Lower lobe of right lung (tissue), 2 donors: ENCODE results near the gene TRAPPC3. TPM values are rescaled to one million over a fixed set of nuclear protein-coding genes. Genes with fewer than 3 reads are reported as not detected.

Source experiments
- ATAC-seq, 2 donors: fragments of 200-7000 bp; cut with Tn5 transposase; one replicate each; pipeline ENCODE4 v1.9.1; 2020 to 2022; ENCODE audit warnings: mild to moderate bottlenecking in 2 of 2, moderate library complexity in 2 of 2
- DNase-seq: peaks from one replicate; pipeline ENCODE4 v3.0.0-alpha.2; 2020
- H3K27ac ChIP-seq: fragments of 200-600 bp; one replicate; pipeline ENCODE4 v1.8.0; 2022
- H3K27me3 ChIP-seq: fragments of 200-600 bp; one replicate; pipeline ENCODE4 v1.8.0; 2022; ENCODE audit warnings: low read depth
- H3K36me3 ChIP-seq: fragments of 200-600 bp; one replicate; pipeline ENCODE4 v1.8.0; 2022; ENCODE audit warnings: mild to moderate bottlenecking
- H3K4me1 ChIP-seq: fragments of 200-600 bp; one replicate; pipeline ENCODE4 v1.8.0; 2022
- H3K4me3 ChIP-seq: fragments of 200-600 bp; one replicate; pipeline ENCODE4 v1.8.0; 2022; ENCODE audit warnings: mild to moderate bottlenecking
- H3K9me3 ChIP-seq: fragments of 200-600 bp; one replicate; pipeline ENCODE4 v1.8.0; 2022
- intact Hi-C: fragments of 100-400 bp; cut with DNase I; formaldehyde crosslinking; loops from one replicate; pipeline ENCODE4 v1.11.0; 2022
- total RNA-seq: library from RNA; stranded (reverse); fragmentation: NEBNext Ultra II Directional; extraction: Animal tissue kit (Norgen Biotek cat#: 25700); gene quantifications from one replicate; pipeline ENCODE4 v1.2.1, GENCODE V29; 2021
- TF ChIP-seq, protein P1 (sequence below): fragments of 200-600 bp; IDR thresholded peaks from one replicate; pipeline ENCODE4 v1.8.0; 2022; ENCODE audit warnings: antibody characterized with exemption, mild to moderate bottlenecking
- donor health status: DM: no; HTN: yes; CAD: no; lungs with severe emphysema.

TRAPPC3 gene
- total RNA-seq, 1 donor from 2014 or later, result 60.3 TPM

DNA sequence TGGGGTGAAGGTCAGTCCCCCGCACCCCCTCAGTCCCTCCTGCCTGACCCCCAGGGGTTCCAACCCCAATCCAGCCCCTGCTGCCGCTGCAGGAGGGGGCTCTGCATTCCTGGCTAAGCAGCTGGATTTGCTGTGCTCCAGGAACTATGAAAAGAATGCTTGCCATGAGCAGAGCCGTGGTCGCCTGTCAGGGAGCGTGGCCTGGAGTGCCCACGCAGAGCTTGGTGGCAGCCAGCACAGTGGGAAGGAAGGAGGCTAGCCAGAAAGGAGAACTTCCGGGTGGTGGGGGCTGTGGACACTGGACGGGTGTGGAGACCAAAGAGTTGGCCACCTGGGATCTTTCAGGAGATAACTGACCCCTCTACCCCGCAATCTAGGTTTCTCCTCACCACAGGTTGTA lies 29.8 kb downstream of the TRAPPC3 start:
- H3K4me1 ChIP-seq, result peaks cover 27% of the 10 kb centered on the region
- no peaks in the 10 kb centered on the region for H3K9me3 ChIP-seq
- no peak overlapping the region for H3K4me3 ChIP-seq
- TF ChIP-seq, protein P1, sequence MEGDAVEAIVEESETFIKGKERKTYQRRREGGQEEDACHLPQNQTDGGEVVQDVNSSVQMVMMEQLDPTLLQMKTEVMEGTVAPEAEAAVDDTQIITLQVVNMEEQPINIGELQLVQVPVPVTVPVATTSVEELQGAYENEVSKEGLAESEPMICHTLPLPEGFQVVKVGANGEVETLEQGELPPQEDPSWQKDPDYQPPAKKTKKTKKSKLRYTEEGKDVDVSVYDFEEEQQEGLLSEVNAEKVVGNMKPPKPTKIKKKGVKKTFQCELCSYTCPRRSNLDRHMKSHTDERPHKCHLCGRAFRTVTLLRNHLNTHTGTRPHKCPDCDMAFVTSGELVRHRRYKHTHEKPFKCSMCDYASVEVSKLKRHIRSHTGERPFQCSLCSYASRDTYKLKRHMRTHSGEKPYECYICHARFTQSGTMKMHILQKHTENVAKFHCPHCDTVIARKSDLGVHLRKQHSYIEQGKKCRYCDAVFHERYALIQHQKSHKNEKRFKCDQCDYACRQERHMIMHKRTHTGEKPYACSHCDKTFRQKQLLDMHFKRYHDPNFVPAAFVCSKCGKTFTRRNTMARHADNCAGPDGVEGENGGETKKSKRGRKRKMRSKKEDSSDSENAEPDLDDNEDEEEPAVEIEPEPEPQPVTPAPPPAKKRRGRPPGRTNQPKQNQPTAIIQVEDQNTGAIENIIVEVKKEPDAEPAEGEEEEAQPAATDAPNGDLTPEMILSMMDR, result no peak
- H3K27ac ChIP-seq, result no peak overlapping the region
- peaks cover 6% of the 10 kb centered on the region for H3K27me3 ChIP-seq
- ATAC-seq, result peak; percentile 52 to 63
- DNase-seq, result peak; percentile 66
- intact Hi-C loops, result no loop called here
- no peaks in the 10 kb centered on the region for H3K36me3 ChIP-seq

DNA sequence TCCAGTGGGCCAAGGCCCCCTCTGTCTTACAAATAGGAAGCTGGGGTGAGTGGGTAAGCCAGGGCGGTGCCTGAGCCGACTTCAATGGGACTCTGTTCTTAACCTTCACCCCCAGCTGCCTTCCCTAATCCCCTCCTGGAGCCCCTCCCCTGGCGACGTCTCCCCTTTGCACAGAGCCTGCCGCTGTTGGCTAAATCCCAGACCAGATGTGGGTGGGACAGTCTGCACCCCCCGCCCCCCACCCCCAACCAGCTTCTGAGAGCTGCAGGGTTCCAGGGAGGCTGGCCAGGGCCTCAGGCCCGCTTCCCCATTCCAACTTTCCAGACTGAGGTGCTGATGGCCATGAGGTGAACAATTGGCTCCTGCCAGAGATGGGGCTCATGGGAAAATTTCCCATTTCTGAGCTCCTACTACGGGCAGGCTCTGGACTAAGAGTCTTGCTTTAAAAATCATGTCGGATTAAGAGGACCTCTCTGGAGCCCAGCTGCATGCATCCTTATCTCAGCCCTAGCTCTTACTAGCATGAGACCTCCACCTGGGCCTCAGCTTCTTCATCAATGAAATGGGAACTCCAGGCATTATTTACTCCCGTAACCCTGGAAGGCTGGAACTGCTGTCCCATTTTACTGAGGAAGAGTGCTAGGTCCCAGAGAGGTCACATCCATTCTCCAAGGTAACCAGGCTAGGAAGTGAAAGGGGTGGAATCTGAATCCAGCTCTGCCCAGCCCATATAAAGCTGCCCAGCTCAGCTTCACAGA lies 30.7 kb downstream of the TRAPPC3 start:
- Histone ChIP-seq H3K4me3 (no peak overlapping the region), H3K36me3 (no peaks in the 10 kb centered on the region), H3K4me1 (peaks cover 19% of the 10 kb centered on the region), H3K9me3 (no peaks in the 10 kb centered on the region), H3K27me3 (no peaks in the 10 kb centered on the region), H3K27ac (no peak overlapping the region)
- ATAC-seq (no peak), DNase-seq (no peak)
- intact Hi-C loops, result no loop called here
- TF ChIP-seq, protein P1, result no peak

DNA sequence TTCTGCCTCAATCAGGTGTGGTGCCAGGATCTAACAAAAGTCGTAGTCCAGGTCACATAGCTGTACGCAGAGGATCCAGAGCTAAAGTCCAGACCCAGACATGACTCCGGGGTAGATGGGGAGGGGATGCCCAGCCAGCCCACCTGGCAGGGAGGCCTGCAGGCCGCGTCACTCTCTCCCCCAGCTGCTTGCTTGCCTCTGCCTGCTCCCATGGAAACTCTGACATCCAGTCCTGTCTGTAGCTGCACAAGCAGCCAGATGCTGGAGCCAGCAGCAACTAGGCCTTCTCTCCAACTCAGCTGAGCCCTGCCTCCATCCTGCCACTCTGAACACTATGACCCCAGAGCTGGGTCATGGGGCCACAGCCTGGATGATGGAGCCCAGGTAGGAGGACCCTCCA lies 32.4 kb downstream of the TRAPPC3 start:
- H3K4me3 ChIP-seq, result no peak overlapping the region
- intact Hi-C loops, result no loop called here
- H3K27ac ChIP-seq, result no peak overlapping the region
- H3K27me3 ChIP-seq, result no peaks in the 10 kb centered on the region
- H3K9me3 ChIP-seq, result no peaks in the 10 kb centered on the region
- H3K36me3 ChIP-seq, result no peaks in the 10 kb centered on the region
- peaks cover 19% of the 10 kb centered on the region for H3K4me1 ChIP-seq
- ATAC-seq (no peak), DNase-seq (no peak)
- TF ChIP-seq, protein P1, result no peak

DNA sequence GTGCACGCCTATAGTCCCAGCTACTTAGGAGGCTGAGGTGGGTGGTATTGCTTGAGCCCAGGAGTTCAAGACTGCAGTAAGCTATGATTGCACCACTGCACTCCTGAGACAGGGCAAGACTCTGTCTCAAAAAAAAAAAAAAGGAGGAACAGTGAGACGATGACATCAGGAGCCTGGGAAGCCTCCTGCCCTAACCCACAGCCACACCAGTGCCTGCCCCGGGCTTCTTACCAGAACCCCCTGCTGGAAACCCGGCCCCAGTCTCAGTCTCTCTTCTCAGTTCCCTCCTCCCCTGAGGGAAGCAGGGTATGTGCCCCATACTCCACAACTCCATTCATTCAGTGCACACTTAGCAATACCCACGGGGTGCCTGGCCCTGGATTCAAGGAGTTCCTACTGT lies 33.4 kb downstream of the TRAPPC3 start:
- intact Hi-C loops, result no loop called here
- H3K27me3 ChIP-seq, result no peaks in the 10 kb centered on the region
- no peak overlapping the region for H3K27ac ChIP-seq
- no peak for DNase-seq
- H3K4me3 ChIP-seq, result no peak overlapping the region
- no peaks in the 10 kb centered on the region for H3K36me3 ChIP-seq
- TF ChIP-seq, protein P1, result no peak
- H3K4me1 ChIP-seq, result peaks cover 19% of the 10 kb centered on the region
- H3K9me3 ChIP-seq, result no peaks in the 10 kb centered on the region
- peak in 1 of 2 donors; percentile 34 for ATAC-seq

DNA sequence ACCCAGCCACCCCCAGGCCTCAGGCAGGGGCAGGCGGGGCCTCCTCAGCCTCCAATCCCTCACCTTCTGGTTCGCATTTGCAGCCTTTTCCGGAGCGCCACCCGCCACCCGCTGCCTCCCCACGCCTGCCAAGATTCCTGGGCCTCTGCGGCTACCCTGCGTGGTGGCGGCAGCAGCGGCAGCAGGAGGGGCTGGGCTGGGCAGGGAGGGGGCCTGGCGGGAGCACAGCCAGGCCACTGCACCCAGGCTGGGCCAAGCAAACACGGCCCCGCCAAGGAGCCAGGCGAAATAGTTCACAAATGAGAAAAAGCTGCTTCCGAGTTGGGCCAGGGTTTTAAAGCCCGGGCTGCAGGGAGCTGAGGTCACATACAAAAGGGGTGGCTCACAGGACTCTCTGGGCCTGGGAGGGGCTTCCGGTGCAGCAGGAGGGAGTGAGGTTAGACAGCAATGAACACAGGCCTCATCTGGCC lies 34.1 kb downstream of the TRAPPC3 start:
- intact Hi-C loops, result no loop called here

More for the DNA sequence above, 34.1 kb downstream of the TRAPPC3 start:
- DNase-seq, result no peak
- H3K9me3 ChIP-seq, result no peaks in the 10 kb centered on the region
- peak; percentile 8 to 50 for ATAC-seq
- H3K4me3 ChIP-seq, result no peak overlapping the region
- H3K27me3 ChIP-seq, result no peaks in the 10 kb centered on the region
- H3K36me3 ChIP-seq, result no peaks in the 10 kb centered on the region
- peaks cover 19% of the 10 kb centered on the region for H3K4me1 ChIP-seq
- TF ChIP-seq, protein P1, result no peak
- H3K27ac ChIP-seq, result peak overlapping the region; percentile 36
